WTC11 (cell line): Measurements from ENCODE around the gene GMEB2. TPM values are rescaled to one million over a fixed set of nuclear protein-coding genes. Genes with fewer than 3 reads are reported as not detected.

ENCODE experiments used
- ATAC-seq: fragments of 200-7000 bp; cut with Tn5 transposase; 2 replicates; pipeline ENCODE4 v1.10.0; 2021; ENCODE audit warnings: mild to moderate bottlenecking, moderate library complexity
- CTCF ChIA-PET: fragments of 300-600 bp; sonication (Branson Sonifier 250); formaldehyde crosslinking; loops from one replicate; lab custom pipeline; 2021; ENCODE audit warnings: antibody characterized with exemption; lab: Charles Lee
- POLR2A ChIA-PET: fragments of 350-600 bp; sonication (Branson Sonifier 250); formaldehyde crosslinking; loops from one replicate; lab custom pipeline; 2021; ENCODE audit warnings: antibody characterized with exemption; lab: Charles Lee
- DNase-seq: peaks from one replicate; pipeline ENCODE4 v3.0.0; 2021; ENCODE audit warnings: low spot score
- H3K27ac Mint-ChIP-seq: 2 replicates; pipeline ENCODE4 v1.8.0; 2021; ENCODE audit warnings: mixed read lengths
- H3K27me3 Mint-ChIP-seq: 2 replicates; pipeline ENCODE4 v1.8.0; 2021; ENCODE audit warnings: low read depth, mild to moderate bottlenecking, moderate library complexity, mixed read lengths
- H3K36me3 Mint-ChIP-seq: 2 replicates; pipeline ENCODE4 v1.8.0; 2021; ENCODE audit warnings: mixed read lengths
- H3K4me1 Mint-ChIP-seq: 2 replicates; pipeline ENCODE4 v1.8.0; 2022; ENCODE audit warnings: mixed read lengths
- H3K4me3 Mint-ChIP-seq: 2 replicates; pipeline ENCODE4 v1.8.0; 2021; ENCODE audit warnings: mild to moderate bottlenecking, moderate library complexity, mixed read lengths
- H3K9me3 Mint-ChIP-seq: 2 replicates; pipeline ENCODE4 v1.8.0; 2021; ENCODE audit warnings: mixed read lengths
- CREM ChIP-seq: sonication (generic); formaldehyde crosslinking; IDR thresholded peaks from 2 replicates; pipeline ENCODE4 v1.8.1; 2022; ENCODE audit warnings: mild to moderate bottlenecking, missing genetic modification reagents, moderate library complexity
- GABPB1 ChIP-seq: sonication (generic); formaldehyde crosslinking; IDR thresholded peaks from 2 replicates; pipeline ENCODE4 v1.8.1; 2023; ENCODE audit warnings: mild to moderate bottlenecking, missing genetic modification reagents
- JAZF1 ChIP-seq: fragments of 250-450 bp; sonication (Bioruptor Pico); IDR thresholded peaks from 2 replicates; pipeline ENCODE4 v1.9.0; 2021; ENCODE audit warnings: moderate library complexity, mild to moderate bottlenecking, inconsistent platforms
- MXD4 ChIP-seq: fragments of 250-450 bp; sonication (Bioruptor Pico); IDR thresholded peaks from 2 replicates; pipeline ENCODE4 v1.8.0; 2021; ENCODE audit warnings: mild to moderate bottlenecking, moderate library complexity, borderline replicate concordance
- SOX15 ChIP-seq: fragments of 250-450 bp; sonication (Bioruptor Pico); IDR thresholded peaks from 2 replicates; pipeline ENCODE4 v1.9.0; 2021; ENCODE audit warnings: mild to moderate bottlenecking
- ZBTB21 ChIP-seq: sonication (generic); formaldehyde crosslinking; IDR thresholded peaks from 2 replicates; pipeline ENCODE4 v1.8.1; 2023; ENCODE audit warnings: mild to moderate bottlenecking, missing genetic modification reagents, borderline replicate concordance
- ZNF317 ChIP-seq: sonication (generic); formaldehyde crosslinking; IDR thresholded peaks from 2 replicates; pipeline ENCODE4 v1.8.1; 2023; ENCODE audit warnings: low read depth, mild to moderate bottlenecking, moderate library complexity, missing genetic modification reagents, borderline replicate concordance
- ZNF396 ChIP-seq: fragments of 250-450 bp; sonication (Bioruptor Pico); IDR thresholded peaks from 2 replicates; pipeline ENCODE4 v1.8.0; 2021; ENCODE audit warnings: mild to moderate bottlenecking, moderate library complexity, borderline replicate concordance
- total RNA-seq: library from RNA; stranded (reverse); gene quantifications from 3 replicates; pipeline ENCODE4 v1.2.3, GENCODE V29; 2021
- TF ChIP-seq, protein P1 (sequence below): sonication (generic); formaldehyde crosslinking; IDR thresholded peaks from 2 replicates; pipeline ENCODE4 v1.8.0; 2022; ENCODE audit warnings: mild to moderate bottlenecking, missing genetic modification reagents
- TF ChIP-seq, protein P2 (sequence below): sonication (generic); formaldehyde crosslinking; IDR thresholded peaks from 2 replicates; pipeline ENCODE4 v1.8.1; 2023; ENCODE audit warnings: mild to moderate bottlenecking, moderate library complexity, missing genetic modification reagents
- TF ChIP-seq, protein P3 (sequence below): sonication (generic); formaldehyde crosslinking; IDR thresholded peaks from 2 replicates; pipeline ENCODE4 v1.8.0; 2022; ENCODE audit warnings: missing genetic modification reagents
- TF ChIP-seq, protein P4 (sequence below): fragments of 250-450 bp; sonication (Bioruptor Pico); IDR thresholded peaks from 2 replicates; pipeline ENCODE4 v2.1.2; 2022; ENCODE audit warnings: mild to moderate bottlenecking, moderate library complexity
- TF ChIP-seq, protein P5 (sequence below): sonication (generic); formaldehyde crosslinking; conservative IDR thresholded peaks from 2 replicates; pipeline ENCODE4 v1.8.1; 2023; ENCODE audit warnings: mild to moderate bottlenecking, low read depth, missing genetic modification reagents, moderate library complexity
- TF ChIP-seq, protein P6 (sequence below): sonication (generic); formaldehyde crosslinking; IDR thresholded peaks from 2 replicates; pipeline ENCODE4 v1.8.0; 2023; ENCODE audit warnings: mild to moderate bottlenecking, missing genetic modification reagents
- TF ChIP-seq, protein P7 (sequence below): sonication (generic); formaldehyde crosslinking; IDR thresholded peaks from 2 replicates; pipeline ENCODE4 v1.8.0; 2022; ENCODE audit warnings: mild to moderate bottlenecking, missing genetic modification reagents

Gene GMEB2
- total RNA-seq, 1 experiment from 2014 or later, result 14.8 TPM

DNA sequence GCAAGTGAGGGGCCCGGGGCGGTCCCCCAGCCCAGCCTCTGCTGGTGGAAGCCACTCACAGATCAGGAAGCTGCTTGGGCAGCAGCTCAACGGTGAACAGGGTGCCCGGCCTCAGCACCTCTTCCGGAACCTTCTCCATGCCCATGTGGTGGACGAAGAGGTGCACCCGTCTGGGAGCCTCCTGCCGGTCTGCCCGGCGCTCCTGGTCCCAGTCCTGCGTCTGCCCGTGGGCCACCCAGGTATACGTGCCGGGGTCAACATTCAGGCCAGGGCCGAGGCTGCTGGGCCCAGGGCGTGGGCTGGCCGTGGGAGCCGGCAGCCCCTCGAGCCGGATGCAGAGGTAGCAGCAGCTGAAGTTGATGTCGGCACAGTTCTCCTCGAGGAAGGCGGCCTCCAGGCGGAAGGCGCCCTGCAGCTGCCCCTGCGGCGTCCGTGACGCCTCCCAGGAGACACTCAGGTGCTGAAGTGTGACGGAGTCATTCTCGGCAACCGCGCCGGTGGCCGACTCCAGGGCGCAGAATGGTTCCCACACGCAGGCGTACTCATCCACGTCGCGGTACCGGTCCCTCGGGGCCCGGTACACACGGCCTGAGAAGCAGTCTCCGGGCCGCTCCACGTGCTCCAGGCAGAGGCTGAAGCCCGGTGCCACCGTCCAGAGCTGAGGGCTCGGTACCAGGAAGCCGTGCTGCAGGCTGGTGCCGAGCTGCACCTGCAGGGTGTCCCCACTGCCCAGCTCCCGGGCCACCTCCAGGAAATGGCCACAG is 64.3 kb downstream of the GMEB2 start:
- ATAC-seq (no peak), DNase-seq (no peak)
- ChIA-PET POLR2A (no interaction called here), CTCF (interaction anchor here (1.4 kb wide), 1 partner anchor 25 kb away, joined by 6 read pairs; no protein-coding TSS in a partner anchor)
- Mint-ChIP-seq H3K9me3 (no peaks in the 10 kb centered on the region), H3K36me3 (peaks cover 3% of the 10 kb centered on the region), H3K4me3 (no peak overlapping the region), H3K4me1 (no peaks in the 10 kb centered on the region), H3K27ac (no peak overlapping the region), H3K27me3 (no peaks in the 10 kb centered on the region)
- TF ChIP-seq ZNF396 (CRISPR knock-in tag) (no peak), GABPB1 (no peak), ZBTB21 (no peak)
- TF ChIP-seq, protein P1, sequence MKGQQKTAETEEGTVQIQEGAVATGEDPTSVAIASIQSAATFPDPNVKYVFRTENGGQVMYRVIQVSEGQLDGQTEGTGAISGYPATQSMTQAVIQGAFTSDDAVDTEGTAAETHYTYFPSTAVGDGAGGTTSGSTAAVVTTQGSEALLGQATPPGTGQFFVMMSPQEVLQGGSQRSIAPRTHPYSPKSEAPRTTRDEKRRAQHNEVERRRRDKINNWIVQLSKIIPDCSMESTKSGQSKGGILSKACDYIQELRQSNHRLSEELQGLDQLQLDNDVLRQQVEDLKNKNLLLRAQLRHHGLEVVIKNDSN (CRISPR knock-in tag), result no peak
- TF ChIP-seq, protein P2, sequence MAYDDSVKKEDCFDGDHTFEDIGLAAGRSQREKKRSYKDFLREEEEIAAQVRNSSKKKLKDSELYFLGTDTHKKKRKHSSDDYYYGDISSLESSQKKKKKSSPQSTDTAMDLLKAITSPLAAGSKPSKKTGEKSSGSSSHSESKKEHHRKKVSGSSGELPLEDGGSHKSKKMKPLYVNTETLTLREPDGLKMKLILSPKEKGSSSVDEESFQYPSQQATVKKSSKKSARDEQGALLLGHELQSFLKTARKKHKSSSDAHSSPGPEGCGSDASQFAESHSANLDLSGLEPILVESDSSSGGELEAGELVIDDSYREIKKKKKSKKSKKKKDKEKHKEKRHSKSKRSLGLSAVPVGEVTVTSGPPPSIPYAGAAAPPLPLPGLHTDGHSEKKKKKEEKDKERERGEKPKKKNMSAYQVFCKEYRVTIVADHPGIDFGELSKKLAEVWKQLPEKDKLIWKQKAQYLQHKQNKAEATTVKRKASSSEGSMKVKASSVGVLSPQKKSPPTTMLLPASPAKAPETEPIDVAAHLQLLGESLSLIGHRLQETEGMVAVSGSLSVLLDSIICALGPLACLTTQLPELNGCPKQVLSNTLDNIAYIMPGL (CRISPR knock-in tag), result no peak
- TF ChIP-seq, protein P3, sequence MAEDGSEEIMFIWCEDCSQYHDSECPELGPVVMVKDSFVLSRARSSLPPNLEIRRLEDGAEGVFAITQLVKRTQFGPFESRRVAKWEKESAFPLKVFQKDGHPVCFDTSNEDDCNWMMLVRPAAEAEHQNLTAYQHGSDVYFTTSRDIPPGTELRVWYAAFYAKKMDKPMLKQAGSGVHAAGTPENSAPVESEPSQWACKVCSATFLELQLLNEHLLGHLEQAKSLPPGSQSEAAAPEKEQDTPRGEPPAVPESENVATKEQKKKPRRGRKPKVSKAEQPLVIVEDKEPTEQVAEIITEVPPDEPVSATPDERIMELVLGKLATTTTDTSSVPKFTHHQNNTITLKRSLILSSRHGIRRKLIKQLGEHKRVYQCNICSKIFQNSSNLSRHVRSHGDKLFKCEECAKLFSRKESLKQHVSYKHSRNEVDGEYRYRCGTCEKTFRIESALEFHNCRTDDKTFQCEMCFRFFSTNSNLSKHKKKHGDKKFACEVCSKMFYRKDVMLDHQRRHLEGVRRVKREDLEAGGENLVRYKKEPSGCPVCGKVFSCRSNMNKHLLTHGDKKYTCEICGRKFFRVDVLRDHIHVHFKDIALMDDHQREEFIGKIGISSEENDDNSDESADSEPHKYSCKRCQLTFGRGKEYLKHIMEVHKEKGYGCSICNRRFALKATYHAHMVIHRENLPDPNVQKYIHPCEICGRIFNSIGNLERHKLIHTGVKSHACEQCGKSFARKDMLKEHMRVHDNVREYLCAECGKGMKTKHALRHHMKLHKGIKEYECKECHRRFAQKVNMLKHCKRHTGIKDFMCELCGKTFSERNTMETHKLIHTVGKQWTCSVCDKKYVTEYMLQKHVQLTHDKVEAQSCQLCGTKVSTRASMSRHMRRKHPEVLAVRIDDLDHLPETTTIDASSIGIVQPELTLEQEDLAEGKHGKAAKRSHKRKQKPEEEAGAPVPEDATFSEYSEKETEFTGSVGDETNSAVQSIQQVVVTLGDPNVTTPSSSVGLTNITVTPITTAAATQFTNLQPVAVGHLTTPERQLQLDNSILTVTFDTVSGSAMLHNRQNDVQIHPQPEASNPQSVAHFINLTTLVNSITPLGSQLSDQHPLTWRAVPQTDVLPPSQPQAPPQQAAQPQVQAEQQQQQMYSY, result no peak
- TF ChIP-seq, protein P4, sequence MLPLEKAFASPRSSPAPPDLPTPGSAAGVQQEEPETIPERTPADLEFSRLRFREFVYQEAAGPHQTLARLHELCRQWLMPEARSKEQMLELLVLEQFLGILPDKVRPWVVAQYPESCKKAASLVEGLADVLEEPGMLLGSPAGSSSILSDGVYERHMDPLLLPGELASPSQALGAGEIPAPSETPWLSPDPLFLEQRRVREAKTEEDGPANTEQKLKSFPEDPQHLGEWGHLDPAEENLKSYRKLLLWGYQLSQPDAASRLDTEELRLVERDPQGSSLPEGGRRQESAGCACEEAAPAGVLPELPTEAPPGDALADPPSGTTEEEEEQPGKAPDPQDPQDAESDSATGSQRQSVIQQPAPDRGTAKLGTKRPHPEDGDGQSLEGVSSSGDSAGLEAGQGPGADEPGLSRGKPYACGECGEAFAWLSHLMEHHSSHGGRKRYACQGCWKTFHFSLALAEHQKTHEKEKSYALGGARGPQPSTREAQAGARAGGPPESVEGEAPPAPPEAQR (CRISPR knock-in tag), result no peak

DNA sequence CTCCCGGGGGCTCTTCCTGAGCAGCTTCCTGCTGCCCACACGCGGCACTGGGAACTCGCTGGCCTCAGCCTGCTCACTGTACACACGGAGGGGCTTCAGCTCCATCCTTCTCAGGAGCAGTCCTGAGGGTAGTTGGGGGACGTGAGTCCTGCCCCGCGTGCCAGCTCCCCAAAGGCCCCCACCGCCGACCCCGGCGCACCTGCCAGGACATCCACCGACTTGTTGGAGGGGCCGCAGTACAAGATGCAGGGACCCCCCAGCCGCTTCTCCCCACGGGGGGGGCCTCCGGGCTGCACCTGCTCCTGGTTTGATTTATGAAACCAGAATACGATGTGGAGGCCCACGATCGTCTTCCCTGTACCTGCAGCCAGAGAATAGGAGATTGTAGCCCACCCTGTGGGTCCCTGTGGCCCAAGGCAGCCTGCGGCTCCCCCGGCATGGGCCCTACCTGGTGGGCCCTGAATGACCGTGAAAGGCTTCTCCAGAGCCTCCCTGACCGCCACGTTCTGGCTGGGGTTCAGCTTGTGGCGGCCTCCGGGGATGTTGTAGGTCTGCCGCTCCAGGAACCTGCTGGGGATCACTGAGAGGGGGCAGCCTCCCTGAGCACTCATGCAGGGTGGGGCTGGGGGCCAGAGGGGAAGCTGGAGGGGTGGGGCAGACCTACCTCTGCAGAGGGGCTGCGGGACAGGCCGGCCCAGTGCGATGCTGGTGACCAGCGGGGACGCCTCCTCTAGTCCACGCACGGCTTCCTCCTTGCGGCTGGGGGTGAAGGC is 65.1 kb downstream of the GMEB2 start:
- Mint-ChIP-seq H3K9me3 (no peaks in the 10 kb centered on the region), H3K36me3 (peaks cover 3% of the 10 kb centered on the region), H3K4me3 (no peak overlapping the region), H3K27ac (no peak overlapping the region), H3K4me1 (peaks cover 3% of the 10 kb centered on the region; the same call in 1 of the 2 replicates), H3K27me3 (no peaks in the 10 kb centered on the region)
- POLR2A ChIA-PET, result interaction anchor here (0.7 kb wide), 1 partner anchor 126 kb away, joined by 3 read pairs; no protein-coding TSS in a partner anchor
- no peak for TF ChIP-seq ZNF317 (CRISPR knock-in tag)
- TF ChIP-seq MXD4 (CRISPR knock-in tag), result no peak
- TF ChIP-seq, protein P5, sequence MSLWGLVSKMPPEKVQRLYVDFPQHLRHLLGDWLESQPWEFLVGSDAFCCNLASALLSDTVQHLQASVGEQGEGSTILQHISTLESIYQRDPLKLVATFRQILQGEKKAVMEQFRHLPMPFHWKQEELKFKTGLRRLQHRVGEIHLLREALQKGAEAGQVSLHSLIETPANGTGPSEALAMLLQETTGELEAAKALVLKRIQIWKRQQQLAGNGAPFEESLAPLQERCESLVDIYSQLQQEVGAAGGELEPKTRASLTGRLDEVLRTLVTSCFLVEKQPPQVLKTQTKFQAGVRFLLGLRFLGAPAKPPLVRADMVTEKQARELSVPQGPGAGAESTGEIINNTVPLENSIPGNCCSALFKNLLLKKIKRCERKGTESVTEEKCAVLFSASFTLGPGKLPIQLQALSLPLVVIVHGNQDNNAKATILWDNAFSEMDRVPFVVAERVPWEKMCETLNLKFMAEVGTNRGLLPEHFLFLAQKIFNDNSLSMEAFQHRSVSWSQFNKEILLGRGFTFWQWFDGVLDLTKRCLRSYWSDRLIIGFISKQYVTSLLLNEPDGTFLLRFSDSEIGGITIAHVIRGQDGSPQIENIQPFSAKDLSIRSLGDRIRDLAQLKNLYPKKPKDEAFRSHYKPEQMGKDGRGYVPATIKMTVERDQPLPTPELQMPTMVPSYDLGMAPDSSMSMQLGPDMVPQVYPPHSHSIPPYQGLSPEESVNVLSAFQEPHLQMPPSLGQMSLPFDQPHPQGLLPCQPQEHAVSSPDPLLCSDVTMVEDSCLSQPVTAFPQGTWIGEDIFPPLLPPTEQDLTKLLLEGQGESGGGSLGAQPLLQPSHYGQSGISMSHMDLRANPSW (CRISPR knock-in tag), result no peak
- TF ChIP-seq JAZF1 (CRISPR knock-in tag), result no peak
- TF ChIP-seq, protein P6, sequence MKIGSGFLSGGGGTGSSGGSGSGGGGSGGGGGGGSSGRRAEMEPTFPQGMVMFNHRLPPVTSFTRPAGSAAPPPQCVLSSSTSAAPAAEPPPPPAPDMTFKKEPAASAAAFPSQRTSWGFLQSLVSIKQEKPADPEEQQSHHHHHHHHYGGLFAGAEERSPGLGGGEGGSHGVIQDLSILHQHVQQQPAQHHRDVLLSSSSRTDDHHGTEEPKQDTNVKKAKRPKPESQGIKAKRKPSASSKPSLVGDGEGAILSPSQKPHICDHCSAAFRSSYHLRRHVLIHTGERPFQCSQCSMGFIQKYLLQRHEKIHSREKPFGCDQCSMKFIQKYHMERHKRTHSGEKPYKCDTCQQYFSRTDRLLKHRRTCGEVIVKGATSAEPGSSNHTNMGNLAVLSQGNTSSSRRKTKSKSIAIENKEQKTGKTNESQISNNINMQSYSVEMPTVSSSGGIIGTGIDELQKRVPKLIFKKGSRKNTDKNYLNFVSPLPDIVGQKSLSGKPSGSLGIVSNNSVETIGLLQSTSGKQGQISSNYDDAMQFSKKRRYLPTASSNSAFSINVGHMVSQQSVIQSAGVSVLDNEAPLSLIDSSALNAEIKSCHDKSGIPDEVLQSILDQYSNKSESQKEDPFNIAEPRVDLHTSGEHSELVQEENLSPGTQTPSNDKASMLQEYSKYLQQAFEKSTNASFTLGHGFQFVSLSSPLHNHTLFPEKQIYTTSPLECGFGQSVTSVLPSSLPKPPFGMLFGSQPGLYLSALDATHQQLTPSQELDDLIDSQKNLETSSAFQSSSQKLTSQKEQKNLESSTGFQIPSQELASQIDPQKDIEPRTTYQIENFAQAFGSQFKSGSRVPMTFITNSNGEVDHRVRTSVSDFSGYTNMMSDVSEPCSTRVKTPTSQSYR, result no peak
- TF ChIP-seq, protein P7, sequence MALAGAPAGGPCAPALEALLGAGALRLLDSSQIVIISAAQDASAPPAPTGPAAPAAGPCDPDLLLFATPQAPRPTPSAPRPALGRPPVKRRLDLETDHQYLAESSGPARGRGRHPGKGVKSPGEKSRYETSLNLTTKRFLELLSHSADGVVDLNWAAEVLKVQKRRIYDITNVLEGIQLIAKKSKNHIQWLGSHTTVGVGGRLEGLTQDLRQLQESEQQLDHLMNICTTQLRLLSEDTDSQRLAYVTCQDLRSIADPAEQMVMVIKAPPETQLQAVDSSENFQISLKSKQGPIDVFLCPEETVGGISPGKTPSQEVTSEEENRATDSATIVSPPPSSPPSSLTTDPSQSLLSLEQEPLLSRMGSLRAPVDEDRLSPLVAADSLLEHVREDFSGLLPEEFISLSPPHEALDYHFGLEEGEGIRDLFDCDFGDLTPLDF (CRISPR knock-in tag), result no peak
- TF ChIP-seq CREM (CRISPR knock-in tag), result no peak
- no peak for TF ChIP-seq SOX15
- CTCF ChIA-PET, result interaction anchor here (0.7 to 1.4 kb wide), 3 partner anchors 23 to 225 kb away, joined by 3 to 6 read pairs (median 3); no protein-coding TSS in a partner anchor
- DNase-seq (no peak), ATAC-seq (no peak)
